Measurements from ENCODE around the gene NUDT9.

The NUDT9 gene

DNA sequence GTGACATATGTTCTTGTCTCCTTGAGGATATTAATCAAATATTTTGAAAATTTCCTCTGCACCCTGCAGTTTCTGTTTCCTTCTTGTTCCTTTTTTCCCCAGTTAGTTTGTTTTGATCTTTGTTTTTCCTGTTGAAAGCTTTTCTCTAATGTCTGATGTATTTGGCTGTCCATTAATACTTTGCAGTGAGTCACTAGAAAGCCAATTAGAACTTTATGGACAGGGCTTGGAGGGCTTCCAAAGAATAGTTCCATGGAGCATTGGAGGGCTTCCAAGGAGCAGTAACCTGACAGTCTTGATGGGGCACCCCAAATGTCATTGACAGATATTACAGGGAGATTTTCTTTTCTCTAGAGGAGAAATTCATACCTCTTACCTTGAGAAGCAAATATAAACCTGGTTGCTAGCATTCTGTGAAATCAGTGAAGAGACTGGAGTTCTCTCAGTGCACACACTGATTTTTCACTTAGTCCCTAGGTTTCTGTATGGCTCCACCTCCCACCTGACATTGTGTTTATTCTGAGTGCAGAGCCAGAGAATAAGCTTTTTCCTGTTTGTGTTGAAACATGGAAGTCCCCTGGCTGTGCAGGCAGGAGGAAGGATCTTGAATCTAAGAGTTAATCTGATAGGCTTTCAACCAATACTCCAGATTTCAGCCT lies 80.3 kb downstream of the NUDT9 start:
- H3K27me3 ChIP-seq: no peaks in the 10 kb centered on the region
- no peaks in the 10 kb centered on the region for H4K20me1 ChIP-seq
- no peaks in the 10 kb centered on the region for H3K9me3 ChIP-seq (replicated peaks in 1 of 11)
- H3K4me2 ChIP-seq: no peak overlapping the region
- H3K4me3 ChIP-seq: no peak overlapping the region
- H3K4me1 ChIP-seq: no peaks in the 10 kb centered on the region
- H3K27ac ChIP-seq: no peak overlapping the region
- H3K9ac ChIP-seq: no peak overlapping the region
- no peaks in the 10 kb centered on the region for H3K36me3 ChIP-seq
- TF ChIP-seq Cebpa-rat (IDR thresholded peaks at IDR 0.05): no peak

DNA sequence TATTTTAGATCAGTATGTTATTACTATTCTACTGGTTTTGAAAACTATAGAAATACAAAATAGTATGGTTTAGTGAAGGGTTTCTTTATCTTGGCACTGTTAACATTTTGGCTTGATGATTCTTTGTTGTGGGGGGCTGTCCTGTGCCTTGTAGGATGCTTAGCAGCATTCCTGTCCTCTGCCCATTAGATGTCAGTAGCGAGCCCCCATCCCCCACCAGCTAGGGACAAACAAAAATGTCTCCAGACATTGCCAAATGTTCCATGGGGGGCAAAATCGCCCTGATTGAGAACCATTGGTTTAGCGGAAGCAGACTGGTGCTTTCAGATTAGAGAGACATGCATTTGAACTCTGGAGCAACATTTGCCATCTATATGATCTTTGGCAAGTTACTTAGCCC lies 83.5 kb downstream of the NUDT9 start:
- Histone ChIP-seq H3K4me1 (no peaks in the 10 kb centered on the region), H3K9me3 (replicated peaks in 1 of 11) (no peaks in the 10 kb centered on the region), H3K36me3 (no peaks in the 10 kb centered on the region), H3K4me2 (no peak overlapping the region), H4K20me1 (no peaks in the 10 kb centered on the region), H3K9ac (no peak overlapping the region), H3K27me3 (no peaks in the 10 kb centered on the region), H3K27ac (no peak overlapping the region), H3K4me3 (no peak overlapping the region)
- no peak for TF ChIP-seq Cebpa-rat (IDR thresholded peaks at IDR 0.05)

DNA sequence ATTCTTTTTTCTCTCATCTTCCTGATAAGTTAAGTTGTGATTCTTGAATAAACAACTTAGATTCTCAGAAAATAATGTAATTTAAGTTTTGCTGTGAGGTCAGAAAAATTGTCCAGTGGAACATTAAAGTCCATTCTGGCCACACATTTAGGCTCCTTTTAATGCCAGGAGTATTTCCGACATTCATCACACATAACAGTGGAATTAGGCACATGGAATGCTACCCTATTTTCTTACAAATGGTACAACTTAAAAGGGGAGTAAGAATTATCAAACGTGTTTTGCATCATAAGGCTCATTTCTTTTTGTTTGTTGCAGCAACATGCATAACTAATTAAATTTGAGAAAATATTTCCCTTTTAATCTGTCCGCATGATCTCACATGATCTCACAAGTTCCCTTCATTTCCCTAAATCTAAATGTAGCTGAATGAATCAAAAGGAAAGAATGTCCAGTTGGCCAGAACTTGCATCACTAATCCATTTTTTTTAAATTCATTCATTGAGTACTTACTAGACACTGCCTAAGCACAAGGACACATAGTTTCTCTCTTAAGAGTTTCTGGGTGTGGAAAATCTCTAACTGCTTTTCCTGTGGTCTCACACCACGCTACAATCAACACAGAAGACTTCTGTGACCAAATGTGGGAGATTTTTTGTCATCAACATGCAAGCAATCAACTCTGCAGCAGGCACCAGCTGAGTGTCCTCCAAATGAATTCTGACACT lies 84.8 kb downstream of the NUDT9 start:
- Histone ChIP-seq H3K27ac (no peak overlapping the region), H3K4me3 (no peak overlapping the region), H3K4me2 (no peak overlapping the region), H3K27me3 (no peaks in the 10 kb centered on the region), H3K9ac (no peak overlapping the region), H3K36me3 (no peaks in the 10 kb centered on the region), H3K9me3 (replicated peaks in 1 of 11) (no peaks in the 10 kb centered on the region), H3K4me1 (peaks cover 0 to 5% (median 0%) of the 10 kb centered on the region in 10 experiments; a peak in 1 of 20 replicates), H4K20me1 (no peaks in the 10 kb centered on the region)
- no peak for TF ChIP-seq Cebpa-rat (IDR thresholded peaks at IDR 0.05)
